PFSK-1 (cell line): Measurements from ENCODE around the gene LRCH4.

Source experiments
- FOXP2 ChIP-seq: optimal IDR thresholded peaks from 2 replicates; pipeline ENCODE3; 2011; ENCODE audit warnings: borderline replicate concordance, control low read depth, inconsistent platforms; ENCODE audit not compliant: insufficient read depth; ENCODE audit errors: extremely low read length, extremely low read depth
- POLR2AphosphoS5 ChIP-seq: IDR thresholded peaks from 2 replicates; pipeline ENCODE4 v1.6.1; 2012; ENCODE audit warnings: low read depth, mild to moderate bottlenecking, control low read depth, low read length, moderate library complexity
- SIN3A ChIP-seq: IDR thresholded peaks from 2 replicates; pipeline ENCODE4 v1.6.1; 2012; ENCODE audit warnings: mild to moderate bottlenecking, low read length, moderate library complexity, borderline replicate concordance; ENCODE audit not compliant: insufficient read depth
- TAF1 ChIP-seq: IDR thresholded peaks from 2 replicates; pipeline ENCODE4 v1.6.1; 2012; ENCODE audit warnings: low read length, control low read depth, borderline replicate concordance; ENCODE audit not compliant: insufficient read depth
- TF ChIP-seq, protein P1 (sequence below), 2 experiments: IDR thresholded peaks; 2 replicates each; pipeline versions ENCODE4 v1.6.1 to v1.8.0; 2011 to 2012; ENCODE audit warnings: low read depth in 2 of 2, low read length in 2 of 2, control low read depth in 1 of 2, inconsistent platforms in 1 of 2, mild to moderate bottlenecking in 1 of 2, moderate library complexity in 1 of 2; ENCODE audit not compliant: insufficient read depth in 1 of 2

DNA sequence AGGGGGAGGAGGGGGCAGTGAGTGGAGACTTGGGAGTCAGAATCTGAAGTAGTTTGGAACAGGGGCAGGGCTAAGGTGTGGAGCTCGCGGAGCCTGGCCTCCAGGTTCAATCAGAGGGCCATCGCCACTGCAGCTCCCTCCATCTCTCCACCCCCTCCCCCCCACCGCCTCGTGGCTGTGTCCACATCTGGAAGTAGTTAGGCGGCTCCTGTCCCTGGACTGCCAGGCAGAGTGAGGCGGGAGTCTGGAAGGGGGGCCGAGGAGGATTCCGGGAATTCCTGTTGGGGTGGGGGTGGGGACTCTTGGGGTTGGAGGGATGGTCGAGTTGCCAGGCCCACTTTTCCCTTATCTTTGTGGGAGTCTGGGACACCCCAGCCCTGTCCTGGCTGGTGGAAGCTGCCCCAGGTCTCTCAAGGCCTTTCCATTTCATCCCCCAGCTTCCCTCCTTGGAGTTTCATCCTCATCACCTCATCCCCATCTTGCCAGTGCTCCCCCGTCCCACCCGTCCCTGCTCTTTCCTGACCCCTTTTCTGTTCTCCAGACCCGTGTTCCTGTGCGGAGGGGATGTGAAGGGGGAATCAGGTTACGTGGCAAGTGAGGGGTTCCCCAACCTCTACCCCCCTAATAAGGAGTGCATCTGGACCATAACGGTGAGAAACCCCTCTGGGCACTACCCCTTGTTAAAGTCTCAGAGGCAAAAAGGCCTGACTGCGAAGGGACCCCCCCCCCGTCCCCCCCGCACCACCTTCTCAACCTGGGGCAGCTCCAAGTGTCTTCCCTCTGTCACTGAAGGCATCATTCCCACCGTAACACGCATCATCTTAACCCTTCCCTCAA is 17.2 kb upstream of the LRCH4 start:
- TF ChIP-seq, protein P1, sequence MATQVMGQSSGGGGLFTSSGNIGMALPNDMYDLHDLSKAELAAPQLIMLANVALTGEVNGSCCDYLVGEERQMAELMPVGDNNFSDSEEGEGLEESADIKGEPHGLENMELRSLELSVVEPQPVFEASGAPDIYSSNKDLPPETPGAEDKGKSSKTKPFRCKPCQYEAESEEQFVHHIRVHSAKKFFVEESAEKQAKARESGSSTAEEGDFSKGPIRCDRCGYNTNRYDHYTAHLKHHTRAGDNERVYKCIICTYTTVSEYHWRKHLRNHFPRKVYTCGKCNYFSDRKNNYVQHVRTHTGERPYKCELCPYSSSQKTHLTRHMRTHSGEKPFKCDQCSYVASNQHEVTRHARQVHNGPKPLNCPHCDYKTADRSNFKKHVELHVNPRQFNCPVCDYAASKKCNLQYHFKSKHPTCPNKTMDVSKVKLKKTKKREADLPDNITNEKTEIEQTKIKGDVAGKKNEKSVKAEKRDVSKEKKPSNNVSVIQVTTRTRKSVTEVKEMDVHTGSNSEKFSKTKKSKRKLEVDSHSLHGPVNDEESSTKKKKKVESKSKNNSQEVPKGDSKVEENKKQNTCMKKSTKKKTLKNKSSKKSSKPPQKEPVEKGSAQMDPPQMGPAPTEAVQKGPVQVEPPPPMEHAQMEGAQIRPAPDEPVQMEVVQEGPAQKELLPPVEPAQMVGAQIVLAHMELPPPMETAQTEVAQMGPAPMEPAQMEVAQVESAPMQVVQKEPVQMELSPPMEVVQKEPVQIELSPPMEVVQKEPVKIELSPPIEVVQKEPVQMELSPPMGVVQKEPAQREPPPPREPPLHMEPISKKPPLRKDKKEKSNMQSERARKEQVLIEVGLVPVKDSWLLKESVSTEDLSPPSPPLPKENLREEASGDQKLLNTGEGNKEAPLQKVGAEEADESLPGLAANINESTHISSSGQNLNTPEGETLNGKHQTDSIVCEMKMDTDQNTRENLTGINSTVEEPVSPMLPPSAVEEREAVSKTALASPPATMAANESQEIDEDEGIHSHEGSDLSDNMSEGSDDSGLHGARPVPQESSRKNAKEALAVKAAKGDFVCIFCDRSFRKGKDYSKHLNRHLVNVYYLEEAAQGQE (IDR thresholded peaks at IDR 0.05; ENCODE audit: insufficient read depth in 1 of 2, low read depth in 2 of 2, low read length in 2 of 2) = peak in 1 of 2 experiments; percentile 64; a peak in 2 of 4 replicates
- peak; percentile 69; the same call in 1 of the 2 replicates for TF ChIP-seq SIN3A
- 0 out of 2 replicates have a peak, but pooled peaks have one; percentile 73 for TF ChIP-seq TAF1
- TF ChIP-seq POLR2AphosphoS5 = peak; percentile 81
- peak; percentile 36 for TF ChIP-seq FOXP2
